ENCODE data around the gene USP17L21. TPM values are rescaled to one million over a fixed set of nuclear protein-coding genes. Genes with fewer than 3 reads are reported as not detected.
"Not testable (repeated sequence)": the region's sequence is repeated elsewhere in the genome, so short reads cannot be mapped to it uniquely, and the experiment has no call there.

USP17L21 gene
- total RNA-seq, result not detected

GRCh38 chr4:9262572-9262971 lies at the start of gene USP17L21:
TSS of gene USP17L21 (plus strand) at chr4:9262872. CDS start at chr4:9262872, 0 bp downstream.
- not testable (repeated sequence) for DNase-seq (ENCODE audit: low spot score)

GRCh38 chr4:9214701-9215100 lies 48.0 kb upstream of the USP17L21 start:
- not testable (repeated sequence) for DNase-seq (ENCODE audit: low spot score)

GRCh38 chr4:9215105-9215504 lies 47.6 kb upstream of the USP17L21 start, which contains the start of gene USP17L11:
TSS of gene USP17L11 (plus strand) at chr4:9215405. CDS start at chr4:9215405, 0 bp downstream.
- not testable (repeated sequence) for DNase-seq (ENCODE audit: low spot score)

- DNase-seq (ENCODE audit: low spot score), result not testable (repeated sequence)
Measured at GRCh38 chr4:9219852-9220251, 42.8 kb upstream of the USP17L21 start, which contains the start of gene USP17L12. TSS of gene USP17L12 (plus strand) at chr4:9220152. CDS start at chr4:9220152, 0 bp downstream.

GRCh38 chr4:9224596-9224995 lies 38.1 kb upstream of the USP17L21 start, which contains the start of gene USP17L13:
TSS of gene USP17L13 (plus strand) at chr4:9224896. CDS start at chr4:9224896, 0 bp downstream.
- not testable (repeated sequence) for DNase-seq (ENCODE audit: low spot score)

- peak; percentile 6 for DNase-seq (ENCODE audit: low spot score)
Measured at GRCh38 chr4:9230249-9230648, 32.4 kb upstream of the USP17L21 start.

GRCh38 chr4:9234085-9234484 lies 28.6 kb upstream of the USP17L21 start, which contains the start of gene USP17L15:
TSS of gene USP17L15 (plus strand) at chr4:9234385. CDS start at chr4:9234385, 0 bp downstream.
- DNase-seq (ENCODE audit: low spot score), result not testable (repeated sequence)

- DNase-seq (ENCODE audit: low spot score), result not testable (repeated sequence)
Measured at GRCh38 chr4:9238461-9238860, 24.2 kb upstream of the USP17L21 start.

GRCh38 chr4:9243579-9243978 lies 19.1 kb upstream of the USP17L21 start, which contains the start of gene USP17L17:
TSS of gene USP17L17 (plus strand) at chr4:9243879. CDS start at chr4:9243879, 0 bp downstream.
- DNase-seq (ENCODE audit: low spot score), result not testable (repeated sequence)

GRCh38 chr4:9247953-9248680 lies 14.6 kb upstream of the USP17L21 start, which contains the start of gene USP17L18:
TSS of gene USP17L18 (plus strand) at chr4:9248630. CDS start at chr4:9248630, 0 bp downstream.
- DNase-seq (ENCODE audit: low spot score), result peak; percentile 17

GRCh38 chr4:9253078-9253477 lies 9.6 kb upstream of the USP17L21 start, which contains the start of gene USP17L19:
TSS of gene USP17L19 (plus strand) at chr4:9253378. CDS start at chr4:9253378, 0 bp downstream.
- not testable (repeated sequence) for DNase-seq (ENCODE audit: low spot score)

- not testable (repeated sequence) for DNase-seq (ENCODE audit: low spot score)
Measured at GRCh38 chr4:9257824-9258223, 4.8 kb upstream of the USP17L21 start, which contains the start of gene USP17L20. TSS of gene USP17L20 (plus strand) at chr4:9258124. CDS start at chr4:9258124, 0 bp downstream.

- DNase-seq (ENCODE audit: low spot score), result not testable (repeated sequence)
Measured at GRCh38 chr4:9267319-9267718, 4.6 kb downstream of the USP17L21 start, which contains the start of gene USP17L22. TSS of gene USP17L22 (plus strand) at chr4:9267619. CDS start at chr4:9267619, 0 bp downstream.

GRCh38 chr4:9271719-9272118 lies 9.0 kb downstream of the USP17L21 start:
- DNase-seq (ENCODE audit: low spot score), result peak; percentile 33

Other genes with a start within 250 kb of the USP17L21 start
- not detected for gene FAM90A26, start 92.5 kb upstream of the USP17L21 start, total RNA-seq
- not detected for gene USP17L10, start 52.2 kb upstream of the USP17L21 start, total RNA-seq
- not detected for gene USP17L11, start 47.5 kb upstream of the USP17L21 start, total RNA-seq
- gene USP17L12, start 42.7 kb upstream of the USP17L21 start, total RNA-seq, result not detected
- not detected for gene USP17L13, start 38.0 kb upstream of the USP17L21 start, total RNA-seq
- gene USP17L15, start 28.5 kb upstream of the USP17L21 start, total RNA-seq, result not detected
- gene USP17L17, start 19.0 kb upstream of the USP17L21 start, total RNA-seq, result not detected
- gene USP17L18, start 14.2 kb upstream of the USP17L21 start, total RNA-seq, result not detected
- gene USP17L19, start 9.5 kb upstream of the USP17L21 start, total RNA-seq, result not detected
- gene USP17L20, start 4.7 kb upstream of the USP17L21 start, total RNA-seq, result not detected
- not detected for gene USP17L22, start 4.7 kb downstream of the USP17L21 start, total RNA-seq
- gene USP17L24, start 62.3 kb downstream of the USP17L21 start, total RNA-seq, result not detected
- not detected for gene USP17L25, start 67.0 kb downstream of the USP17L21 start, total RNA-seq
- not detected for gene USP17L26, start 71.8 kb downstream of the USP17L21 start, total RNA-seq
- not detected for gene USP17L5, start 76.5 kb downstream of the USP17L21 start, total RNA-seq
- gene USP17L27, start 81.3 kb downstream of the USP17L21 start, total RNA-seq, result not detected
- gene USP17L28, start 86.0 kb downstream of the USP17L21 start, total RNA-seq, result not detected
- not detected for gene USP17L29, start 90.8 kb downstream of the USP17L21 start, total RNA-seq
- gene USP17L30, start 100.3 kb downstream of the USP17L21 start, total RNA-seq, result not detected
- not detected for gene DEFB131A, start 181.5 kb downstream of the USP17L21 start, total RNA-seq